Gastrocnemius medialis (tissue), 4 donors: ENCODE measurements around the gene ARL14. TPM values are rescaled to one million over a fixed set of nuclear protein-coding genes. Genes with fewer than 3 reads are reported as not detected.
"Not testable (repeated sequence)": the region's sequence is repeated elsewhere in the genome, so short reads cannot be mapped to it uniquely, and the experiment has no call there.

ENCODE experiments used
- ATAC-seq, 2 donors: fragments of 150-250 bp; one replicate each; pipeline ENCODE4 v1.9.1; 2016
- DNase-seq, 2 donors: peaks; one replicate each; pipeline ENCODE4 v3.0.0-alpha.2; 2019
- H3K27ac ChIP-seq, 4 donors: fragments of 200-600 bp; sonication (generic); 1 replicate in 1 of 4; 2 replicates in 3 of 4; pipeline ENCODE4 v1.5.1; 2016 to 2018; ENCODE audit warnings: mild to moderate bottlenecking in 2 of 4, moderate library complexity in 1 of 4
- H3K27me3 ChIP-seq, 3 donors: fragments of 200-600 bp; sonication (generic) in 2 of 3; 1 replicate in 1 of 3; 2 replicates in 2 of 3; pipeline versions ENCODE4 v1.5.1 to v1.6.0; 2016 to 2019; ENCODE audit warnings: mild to moderate bottlenecking in 1 of 3, moderate library complexity in 1 of 3
- H3K36me3 ChIP-seq, 2 donors: fragments of 200-600 bp; sonication (generic) in 1 of 2; one replicate each; pipeline ENCODE4 v1.5.1; 2017 to 2018
- H3K4me1 ChIP-seq, 2 donors: fragments of 200-600 bp; sonication (generic) in 1 of 2; one replicate each; pipeline ENCODE4 v1.5.1; 2016 to 2017; ENCODE audit warnings: mild to moderate bottlenecking in 2 of 2
- H3K4me3 ChIP-seq, 4 donors: fragments of 200-600 bp; sonication (generic) in 3 of 4; 1 replicate in 1 of 4; 2 replicates in 3 of 4; pipeline ENCODE4 v1.5.1; 2016 to 2019; ENCODE audit warnings: mild to moderate bottlenecking in 2 of 4
- H3K9me3 ChIP-seq, 3 donors: fragments of 200-600 bp; sonication (generic) in 2 of 3; 1 replicate in 1 of 3; 2 replicates in 2 of 3; pipeline ENCODE4 v1.5.1; 2016 to 2019
- POLR2A ChIP-seq, 2 donors: fragments of 450-650 bp; IDR thresholded peaks; one replicate each; pipeline ENCODE4 v1.6.1; 2017; ENCODE audit warnings: antibody characterized with exemption in 2 of 2, mild to moderate bottlenecking in 2 of 2, moderate library complexity in 2 of 2
- in situ Hi-C, 4 donors: fragments of 200-750 bp; cut with MboI; loops; one replicate each; pipeline versions ENCODE4 v1.15.0 to v1.8.0; 2017; ENCODE audit warnings: low sequenced_read_pairs in 4 of 4
- intact Hi-C: fragments of 100-400 bp; cut with DNase I; formaldehyde crosslinking; loops from one replicate; pipeline ENCODE4 v1.15.1; 2023; ENCODE audit warnings: low total_unique reads
- total RNA-seq, 4 donors: library from RNA; depleted of rRNA; stranded (reverse); fragments of >200 nt; gene quantifications; one replicate each; pipeline versions ENCODE4 v1.1.0 to v1.2.3, GENCODE V29; 2016
- TF ChIP-seq, protein P1 (sequence below), 5 experiments: fragments of 450-650 bp in 3 of 5; fragments of 200-600 bp in 2 of 5; sonication (generic) in 2 of 5; IDR thresholded peaks in 4 of 5; conservative IDR thresholded peaks in 1 of 5; 1 replicate in 4 of 5; 2 replicates in 1 of 5; pipeline ENCODE4 v1.5.1; 2016 to 2019; ENCODE audit warnings: antibody characterized with exemption in 5 of 5, mild to moderate bottlenecking in 3 of 5, moderate library complexity in 3 of 5

ARL14 gene
- total RNA-seq, 4 donors from 2014 or later = not detected

DNA sequence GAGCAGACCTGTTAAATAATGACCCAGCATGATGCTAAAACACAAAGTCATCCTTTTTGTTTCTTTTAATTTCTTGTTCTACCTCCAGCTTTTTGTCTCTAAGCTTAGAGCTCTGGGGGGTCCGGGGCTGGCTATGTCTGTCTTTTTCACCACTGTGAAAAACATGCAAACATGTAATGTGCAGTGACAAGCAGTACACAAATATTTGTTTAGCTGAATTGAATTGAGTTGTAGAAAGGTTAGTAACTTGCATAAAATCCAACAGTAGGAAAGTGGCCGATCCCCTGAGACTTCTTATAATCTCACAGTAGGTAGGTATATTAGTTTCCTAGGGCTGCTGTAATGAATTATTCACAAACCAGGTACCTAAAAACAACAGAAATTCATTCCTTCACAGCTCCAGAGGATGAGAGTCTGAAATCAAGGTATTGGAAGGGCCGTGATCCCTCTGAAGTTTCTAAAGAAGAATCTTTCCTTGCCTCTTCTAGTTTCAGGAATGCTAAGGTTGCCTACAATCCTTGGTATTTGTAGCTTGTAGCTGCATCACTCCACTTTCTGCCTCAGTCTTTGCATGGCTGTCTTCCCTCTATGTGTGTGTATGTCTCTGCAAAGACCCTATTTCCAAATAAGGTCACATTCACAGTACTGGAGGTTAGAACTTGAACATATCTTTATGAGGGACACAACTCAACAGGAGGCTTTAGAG lies 32.7 kb downstream of the ARL14 start:
- Histone ChIP-seq H3K27ac (no peak overlapping the region), H3K9me3 (no peaks in the 10 kb centered on the region), H3K27me3 (no peaks in the 10 kb centered on the region), H3K4me3 (no peak overlapping the region), H3K36me3 (no peaks in the 10 kb centered on the region), H3K4me1 (no peaks in the 10 kb centered on the region)
- intact Hi-C loops = no loop called here
- DNase-seq (no peak), ATAC-seq (no peak)
- in situ Hi-C loops = loop anchor here (5.0 to 25.0 kb wide), 4 partner anchors 225 to 703 kb away; partner anchors contain the start of gene NMD3 (in 2 of the 4)
- TF ChIP-seq, protein P1, sequence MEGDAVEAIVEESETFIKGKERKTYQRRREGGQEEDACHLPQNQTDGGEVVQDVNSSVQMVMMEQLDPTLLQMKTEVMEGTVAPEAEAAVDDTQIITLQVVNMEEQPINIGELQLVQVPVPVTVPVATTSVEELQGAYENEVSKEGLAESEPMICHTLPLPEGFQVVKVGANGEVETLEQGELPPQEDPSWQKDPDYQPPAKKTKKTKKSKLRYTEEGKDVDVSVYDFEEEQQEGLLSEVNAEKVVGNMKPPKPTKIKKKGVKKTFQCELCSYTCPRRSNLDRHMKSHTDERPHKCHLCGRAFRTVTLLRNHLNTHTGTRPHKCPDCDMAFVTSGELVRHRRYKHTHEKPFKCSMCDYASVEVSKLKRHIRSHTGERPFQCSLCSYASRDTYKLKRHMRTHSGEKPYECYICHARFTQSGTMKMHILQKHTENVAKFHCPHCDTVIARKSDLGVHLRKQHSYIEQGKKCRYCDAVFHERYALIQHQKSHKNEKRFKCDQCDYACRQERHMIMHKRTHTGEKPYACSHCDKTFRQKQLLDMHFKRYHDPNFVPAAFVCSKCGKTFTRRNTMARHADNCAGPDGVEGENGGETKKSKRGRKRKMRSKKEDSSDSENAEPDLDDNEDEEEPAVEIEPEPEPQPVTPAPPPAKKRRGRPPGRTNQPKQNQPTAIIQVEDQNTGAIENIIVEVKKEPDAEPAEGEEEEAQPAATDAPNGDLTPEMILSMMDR (IDR thresholded peaks at IDR 0.05 in 4 of 5, conservative IDR thresholded peaks at IDR 0.05 in 1 of 5) = no peak

DNA sequence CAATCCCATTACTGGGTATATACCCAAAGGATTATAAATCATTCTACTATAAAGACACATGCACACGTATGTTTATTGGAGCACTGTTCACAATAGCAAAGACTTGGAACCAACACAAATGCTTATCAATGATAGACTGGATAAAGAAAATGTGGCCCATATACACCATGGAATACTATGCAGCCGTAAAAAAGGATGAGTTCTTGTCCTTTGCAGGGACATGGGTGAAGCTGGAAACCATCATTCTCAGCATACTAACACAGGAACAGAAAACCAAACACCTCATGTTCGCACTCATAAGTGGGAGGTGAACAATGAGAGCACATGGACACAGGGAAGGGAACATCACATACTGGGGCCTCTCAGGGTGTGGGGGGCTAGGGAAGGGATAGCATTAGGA lies 36.2 kb downstream of the ARL14 start:
- H3K9me3 ChIP-seq, intact Hi-C loops, H3K36me3 ChIP-seq, H3K4me3 ChIP-seq, DNase-seq, H3K4me1 ChIP-seq, ATAC-seq, H3K27ac ChIP-seq, H3K27me3 ChIP-seq: not testable (repeated sequence)
- in situ Hi-C loops = loop anchor here in 2 of 4 donors (25.0 kb wide), 2 partner anchors 499 to 699 kb away; partner anchors contain the start of gene NMD3 (in 2 of the 2)

DNA sequence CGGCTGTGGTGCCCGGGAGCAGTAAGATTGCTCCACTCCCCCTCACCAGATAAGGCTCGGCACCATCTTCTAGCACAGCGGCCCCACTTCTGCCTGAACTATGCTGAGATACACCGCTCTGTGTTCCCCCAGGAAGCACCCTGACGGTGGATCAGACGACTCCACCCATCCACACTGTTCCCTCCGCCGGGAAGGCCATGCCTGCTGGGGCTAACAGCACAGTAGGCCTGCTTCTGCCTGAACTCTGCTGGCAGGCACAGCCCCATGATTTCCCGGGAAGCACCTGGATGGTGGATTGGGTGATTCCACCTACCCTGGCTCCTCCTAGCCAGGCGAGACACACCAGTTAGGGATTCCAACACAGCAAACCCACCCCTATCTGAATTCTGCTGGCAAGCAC lies 42.8 kb downstream of the ARL14 start:
- Histone ChIP-seq H3K27me3 (no peaks in the 10 kb centered on the region), H3K27ac (no peak overlapping the region), H3K9me3 (no peaks in the 10 kb centered on the region), H3K36me3 (no peaks in the 10 kb centered on the region), H3K4me3 (no peak overlapping the region), H3K4me1 (no peaks in the 10 kb centered on the region)
- DNase-seq = no peak
- intact Hi-C loops = no loop called here
- TF ChIP-seq, protein P1 (IDR thresholded peaks at IDR 0.05 in 4 of 5, conservative IDR thresholded peaks at IDR 0.05 in 1 of 5) = no peak
- no peak for TF ChIP-seq POLR2A (IDR thresholded peaks at IDR 0.05)
- in situ Hi-C loops = loop anchor here in 2 of 4 donors (25.0 kb wide), 2 partner anchors 493 to 693 kb away; partner anchors contain the start of gene NMD3 (in 2 of the 2)
- no peak for ATAC-seq

DNA sequence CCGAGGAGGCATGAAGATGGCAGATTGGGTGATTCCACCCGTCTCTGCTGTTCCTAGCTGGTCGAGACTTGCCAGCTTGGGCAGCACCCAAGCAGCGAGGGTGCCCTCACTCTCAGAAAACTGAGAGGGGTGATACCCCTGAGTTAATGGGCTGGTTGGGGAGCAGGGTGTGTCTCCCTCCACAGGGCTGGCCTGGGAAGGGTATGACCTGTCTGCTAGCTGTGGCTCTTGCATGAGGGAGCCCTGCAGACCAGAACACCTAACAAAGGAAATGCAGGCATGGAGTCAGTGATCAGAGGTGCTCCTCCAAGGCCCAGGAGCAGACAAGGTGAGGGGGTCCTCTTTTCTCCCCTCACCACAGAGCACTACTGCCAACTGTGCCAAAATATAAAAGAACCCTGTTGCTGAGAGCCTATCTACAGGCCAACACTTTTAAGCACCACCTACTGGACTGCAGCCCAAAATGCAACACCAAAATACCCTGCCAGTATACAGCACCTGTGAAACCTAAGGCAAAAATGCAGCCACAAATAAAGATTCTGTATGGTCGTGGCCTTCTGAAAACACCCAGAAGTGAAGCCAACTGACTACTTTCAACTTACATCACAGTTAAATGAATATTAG lies 43.3 kb downstream of the ARL14 start:
- intact Hi-C loops = no loop called here
- no peak overlapping the region for H3K27ac ChIP-seq
- no peak overlapping the region for H3K4me3 ChIP-seq
- H3K9me3 ChIP-seq = no peaks in the 10 kb centered on the region
- TF ChIP-seq, protein P1 (IDR thresholded peaks at IDR 0.05 in 4 of 5, conservative IDR thresholded peaks at IDR 0.05 in 1 of 5) = no peak
- TF ChIP-seq POLR2A (IDR thresholded peaks at IDR 0.05) = no peak
- no peaks in the 10 kb centered on the region for H3K36me3 ChIP-seq
- DNase-seq (no peak), ATAC-seq (no peak)
- H3K27me3 ChIP-seq = no peaks in the 10 kb centered on the region
- no peaks in the 10 kb centered on the region for H3K4me1 ChIP-seq
- in situ Hi-C loops = loop anchor here in 2 of 4 donors (25.0 kb wide), 2 partner anchors 492 to 692 kb away; partner anchors contain the start of gene NMD3 (in 2 of the 2)

DNA sequence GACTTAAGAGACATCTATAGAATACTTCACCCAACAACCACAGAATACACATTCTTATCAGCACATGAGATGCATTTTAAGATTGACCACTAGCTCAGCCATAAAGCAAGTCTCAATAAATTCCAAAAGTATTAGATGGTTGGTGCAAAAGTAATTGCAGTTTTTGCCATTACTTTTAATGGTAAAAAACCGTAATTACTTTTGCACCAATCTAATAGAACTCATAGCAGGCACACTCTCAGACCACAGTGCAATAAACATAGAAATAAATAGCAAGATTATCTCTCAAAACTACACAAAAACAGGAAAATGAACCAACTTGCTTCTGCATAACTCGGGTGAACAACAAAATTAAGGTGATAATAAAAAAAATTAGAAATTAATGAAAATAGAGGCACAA lies 45.4 kb downstream of the ARL14 start:
- DNase-seq (no peak), ATAC-seq (no peak)
- Histone ChIP-seq H3K27ac (no peak overlapping the region), H3K36me3 (no peaks in the 10 kb centered on the region), H3K4me3 (no peak overlapping the region), H3K9me3 (no peaks in the 10 kb centered on the region), H3K4me1 (no peaks in the 10 kb centered on the region), H3K27me3 (no peaks in the 10 kb centered on the region)
- in situ Hi-C loops (loop anchor here in 2 of 4 donors (25.0 kb wide), 2 partner anchors 490 to 690 kb away; partner anchors contain the start of gene NMD3 (in 2 of the 2)), intact Hi-C loops (no loop called here)
- TF ChIP-seq, protein P1 (IDR thresholded peaks at IDR 0.05 in 4 of 5, conservative IDR thresholded peaks at IDR 0.05 in 1 of 5) = no peak
- no peak for TF ChIP-seq POLR2A (IDR thresholded peaks at IDR 0.05)
